IMR-90 (cell line): ENCODE data around the gene SAMD7. TPM values are rescaled to one million over a fixed set of nuclear protein-coding genes. Genes with fewer than 3 reads are reported as not detected.

Experiments
- ATAC-seq: fragments of 200-7000 bp; cut with Tn5 transposase; 2 replicates; pipeline ENCODE4 v1.9.1; 2020; ENCODE audit warnings: low read depth, mild to moderate bottlenecking, moderate library complexity
- BruUV-seq: library from RNA; stranded (reverse); fragments of 400-500 nt; replicated peaks from 2 replicates; lab custom pipeline; 2021; lab: Mats Ljungman, UMichigan
- CTCF ChIA-PET: fragments of 300-600 bp; formaldehyde crosslinking; extraction: SDS; loops from one replicate; lab custom pipeline; 2021; ENCODE audit warnings: antibody characterized with exemption; lab: Yijun Ruan, JAX
- POLR2A ChIA-PET: fragments of 300-600 bp; sonication (Branson Sonifier 250); formaldehyde crosslinking; loops from one replicate; lab custom pipeline; 2022; ENCODE audit warnings: antibody characterized with exemption; ENCODE audit not compliant: unreplicated experiment; lab: Charles Lee
- DNase-seq: peaks from one replicate; pipeline ENCODE4 v3.0.0; 2013
- H2AFZ ChIP-seq: replicated peaks from 2 replicates; pipeline ENCODE3; 2013; ENCODE audit warnings: low read length, mild to moderate bottlenecking; ENCODE audit not compliant: poor library complexity
- H2AK5ac ChIP-seq: 2 replicates; pipeline ENCODE4 v1.6.1; 2013; ENCODE audit warnings: low read depth, low read length, inconsistent platforms
- H2AK9ac ChIP-seq: replicated peaks from 2 replicates; pipeline ENCODE3; 2013; ENCODE audit warnings: mild to moderate bottlenecking, low read depth, low read length, moderate library complexity; ENCODE audit not compliant: poor library complexity
- H2BK120ac ChIP-seq: 2 replicates; pipeline ENCODE4 v1.6.1; 2013; ENCODE audit warnings: low read depth, low read length, inconsistent platforms
- H2BK15ac ChIP-seq: 3 replicates; pipeline ENCODE4 v1.6.1; 2013; ENCODE audit warnings: low read depth, low read length, inconsistent platforms
- H2BK20ac ChIP-seq: 2 replicates; pipeline ENCODE4 v1.6.1; 2013; ENCODE audit warnings: low read depth, mild to moderate bottlenecking, inconsistent platforms, low read length, moderate library complexity
- H2BK5ac ChIP-seq: 2 replicates; pipeline ENCODE4 v1.6.1; 2013; ENCODE audit warnings: mild to moderate bottlenecking, low read depth, low read length, inconsistent platforms; ENCODE audit not compliant: poor library complexity, severe bottlenecking
- H3K14ac ChIP-seq: replicated peaks from 2 replicates; pipeline ENCODE4 v1.6.1; 2013; ENCODE audit warnings: low read depth, low read length, inconsistent platforms
- H3K18ac ChIP-seq: 2 replicates; pipeline ENCODE4 v1.6.1; 2013; ENCODE audit warnings: low read depth, low read length, control low read depth
- H3K23ac ChIP-seq: 2 replicates; pipeline ENCODE4 v1.6.1; 2013; ENCODE audit warnings: low read depth, low read length, inconsistent platforms
- H3K27ac ChIP-seq: 2 replicates; pipeline ENCODE4 v1.5.1; 2013; ENCODE audit warnings: mild to moderate bottlenecking, control low read depth, low read length; ENCODE audit not compliant: insufficient read depth
- H3K27me3 ChIP-seq: 2 replicates; pipeline ENCODE4 v1.6.1; 2013; ENCODE audit warnings: low read length; ENCODE audit not compliant: control insufficient read depth, insufficient read depth
- H3K36me3 ChIP-seq: 2 replicates; pipeline ENCODE4 v1.6.1; 2013; ENCODE audit warnings: low read length, mixed read lengths; ENCODE audit not compliant: control insufficient read depth, insufficient read depth
- H3K4ac ChIP-seq: 2 replicates; pipeline ENCODE4 v1.6.1; 2013; ENCODE audit warnings: low read depth, low read length, inconsistent platforms
- H3K4me1 ChIP-seq: 2 replicates; pipeline ENCODE4 v1.6.1; 2013; ENCODE audit warnings: low read length, mixed read lengths; ENCODE audit not compliant: control insufficient read depth, insufficient read depth
- H3K4me2 ChIP-seq: 2 replicates; pipeline ENCODE4 v1.6.1; 2013; ENCODE audit warnings: low read depth, mild to moderate bottlenecking, control low read depth, low read length, moderate library complexity
- H3K4me3 ChIP-seq: 2 replicates; pipeline ENCODE4 v1.5.1; 2013; ENCODE audit warnings: low read depth, mild to moderate bottlenecking, control low read depth, low read length, moderate library complexity; ENCODE audit not compliant: insufficient read depth
- H3K56ac ChIP-seq: 2 replicates; pipeline ENCODE4 v1.6.1; 2013; ENCODE audit warnings: low read length, inconsistent platforms; ENCODE audit not compliant: insufficient read depth; ENCODE audit errors: extremely low read depth
- H3K79me1 ChIP-seq, 2 experiments: 2 replicates each; pipeline ENCODE4 v1.6.1; 2013; ENCODE audit warnings: low read length in 2 of 2, inconsistent platforms in 1 of 2, low read depth in 1 of 2
- H3K9ac ChIP-seq: 2 replicates; pipeline ENCODE4 v1.6.1; 2013; ENCODE audit warnings: low read depth, low read length, control low read depth
- H3K9me1 ChIP-seq: 2 replicates; pipeline ENCODE4 v1.6.1; 2013; ENCODE audit warnings: low read length, inconsistent platforms; ENCODE audit not compliant: insufficient read depth
- H3K9me3 ChIP-seq: 2 replicates; pipeline ENCODE4 v1.6.1; 2013; ENCODE audit warnings: low read length; ENCODE audit not compliant: control insufficient read depth, insufficient read depth
- H4K20me1 ChIP-seq: 2 replicates; pipeline ENCODE4 v1.6.1; 2013; ENCODE audit warnings: low read length, inconsistent platforms; ENCODE audit not compliant: insufficient read depth
- H4K5ac ChIP-seq: 2 replicates; pipeline ENCODE4 v1.6.1; 2013; ENCODE audit warnings: mild to moderate bottlenecking, low read depth, low read length, control low read depth
- H4K8ac ChIP-seq, 2 experiments: 2 replicates each; pipeline ENCODE4 v1.6.1; 2013; ENCODE audit warnings: low read depth in 2 of 2, low read length in 2 of 2, control low read depth in 1 of 2, inconsistent platforms in 1 of 2
- H4K91ac ChIP-seq: 2 replicates; pipeline ENCODE4 v1.6.1; 2013; ENCODE audit warnings: low read depth, low read length, inconsistent platforms; ENCODE audit not compliant: insufficient read depth
- BHLHE40 ChIP-seq: fragments of 150-350 bp; IDR thresholded peaks from 2 replicates; pipeline ENCODE4 v1.6.1; 2016; ENCODE audit warnings: mild to moderate bottlenecking, low read depth, low read length
- CEBPB ChIP-seq: IDR thresholded peaks from 2 replicates; pipeline ENCODE4 v1.6.1; 2012; ENCODE audit warnings: low read depth, low read length, improper control_type of control experiment
- FOS ChIP-seq: fragments of 150-350 bp; IDR thresholded peaks from 2 replicates; pipeline ENCODE4 v1.6.1; 2016; ENCODE audit warnings: low read depth, low read length
- MAFK ChIP-seq: IDR thresholded peaks from 2 replicates; pipeline ENCODE4 v1.6.1; 2012; ENCODE audit warnings: low read depth, low read length, improper control_type of control experiment
- RCOR1 ChIP-seq: IDR thresholded peaks from 2 replicates; pipeline ENCODE4 v1.6.1; 2012; ENCODE audit warnings: mild to moderate bottlenecking, low read length, improper control_type of control experiment; ENCODE audit not compliant: insufficient replicate concordance
- RFX5 ChIP-seq: IDR thresholded peaks from 2 replicates; pipeline ENCODE4 v1.8.0; 2012; ENCODE audit warnings: low read depth, mild to moderate bottlenecking, low read length, moderate library complexity
- SMC3 ChIP-seq: fragments of 150-350 bp; IDR thresholded peaks from 2 replicates; pipeline ENCODE4 v1.6.1; 2016; ENCODE audit warnings: low read depth, mild to moderate bottlenecking, antibody characterized with exemption, low read length, moderate library complexity
- USF2 ChIP-seq: fragments of 150-350 bp; IDR thresholded peaks from 2 replicates; pipeline ENCODE4 v1.6.1; 2017; ENCODE audit warnings: mild to moderate bottlenecking, antibody characterized with exemption, low read length, low read depth
- WGBS, 2 experiments: methylation state at CpG; one replicate each; pipeline versions ENCODE4 v1.1.5 to v1.1.7; 2013; ENCODE audit warnings: missing lambda C conversion rate in 2 of 2; ENCODE audit not compliant: insufficient read length in 1 of 2; ENCODE audit errors: extremely low coverage in 2 of 2; 5-methylcytosine and 5-hydroxymethylcytosine counted together
- dilution Hi-C: fragments of 300-500 bp; cut with HindIII; formaldehyde crosslinking; loops from one replicate; pipeline ENCODE4 v1.14.3; 2018; ENCODE audit warnings: low sequenced_read_pairs; ENCODE audit not compliant: unreplicated experiment
- in situ Hi-C: fragments of 300-500 bp; cut with MboI; formaldehyde crosslinking; loops from 3 replicates; pipeline ENCODE4 v1.14.3; 2019; ENCODE audit warnings: low sequenced_read_pairs, inconsistent platforms, mixed read lengths
- intact Hi-C: fragments of 100-400 bp; cut with micrococcal nuclease; formaldehyde crosslinking; loops from 2 replicates; pipeline ENCODE4 v1.10.0; 2022
- polyA plus RNA-seq, 3 experiments: library from polyadenylated mRNA; depleted of rRNA; stranded (reverse); fragments of >200 nt; gene quantifications; 2 replicates each; pipeline ENCODE4 v1.2.3, GENCODE V29; 2012; ENCODE audit warnings: low replicate concordance in 1 of 3
- total RNA-seq: library from RNA; depleted of rRNA; stranded (reverse); fragments of >200 nt; gene quantifications from 2 replicates; pipeline ENCODE4 v1.2.3, GENCODE V29; 2012

The SAMD7 gene
- total and polyA plus RNA-seq, 2 of the 4 experiments (the other 2 are of a cell fraction) = not detected

- Histone ChIP-seq H3K36me3 (no peaks in the 10 kb centered on the region), H3K27ac (no peak overlapping the region), H2BK20ac (no peak overlapping the region), H2BK120ac (no peak overlapping the region), H3K9me1 (no peaks in the 10 kb centered on the region), H2AK9ac (no peak overlapping the region), H2BK5ac (no peak overlapping the region), H2BK15ac (no peak overlapping the region), H4K91ac (no peak overlapping the region), H3K18ac (no peak overlapping the region), H3K79me1 (no peaks in the 10 kb centered on the region), H4K5ac (no peak overlapping the region), H2AFZ (no peak overlapping the region), H3K56ac (no peak overlapping the region), H3K27me3 (peaks cover 10% of the 10 kb centered on the region), H2AK5ac (no peak overlapping the region), H4K8ac (no peak overlapping the region), H3K14ac (no peak overlapping the region), H3K9me3 (no peaks in the 10 kb centered on the region), H3K23ac (no peak overlapping the region), H3K4me2 (no peak overlapping the region), H3K4ac (no peak overlapping the region), H3K9ac (no peak overlapping the region), H3K4me3 (no peak overlapping the region), H3K4me1 (no peaks in the 10 kb centered on the region), H4K20me1 (no peaks in the 10 kb centered on the region)
- DNase-seq = no peak
- CTCF ChIA-PET = no interaction called here
- no peak for ATAC-seq
- WGBS, 2 experiments = no CpG with 5 or more reads among the region's 3 CpGs
- dilution Hi-C loops (no loop called here), in situ Hi-C loops (loop anchor here (10.0 kb wide), 1 partner anchor 187 kb away; no protein-coding TSS in a partner anchor), intact Hi-C loops (loop anchor here (10.0 kb wide), 1 partner anchor 227 kb away; no protein-coding TSS in a partner anchor)
- POLR2A ChIA-PET = no interaction called here
- BruUV-seq = no TSS peak
- TF ChIP-seq RCOR1 = no peak
- no peak for TF ChIP-seq BHLHE40
- 0 out of 2 replicates have a peak, but pooled peaks have one; percentile 5 for TF ChIP-seq CEBPB
- peak; percentile 23; the same call in 1 of the 2 replicates for TF ChIP-seq MAFK
- TF ChIP-seq USF2 = no peak
- TF ChIP-seq FOS = no peak
- no peak for TF ChIP-seq RFX5
- no peak for TF ChIP-seq SMC3
These were observed 43.7 kb upstream of the SAMD7 start for GRCh38 chr3:169867584-169868210.
